ENCODE results near the gene TUNAR. TPM values are rescaled to one million over a fixed set of nuclear protein-coding genes. Genes with fewer than 3 reads are reported as not detected.

Gene TUNAR
- total RNA-seq, 1 donor = not detected

- no peak for DNase-seq (ENCODE audit: low read depth)
- TF ChIP-seq CTCF (IDR thresholded peaks at IDR 0.05; ENCODE audit: insufficient read depth, low read length) = no peak
- no peak overlapping the region for H3K4me3 ChIP-seq (ENCODE audit: low read depth, low read length)
Measured at GRCh38 chr14:95951359-95951758, 74.7 kb downstream of the TUNAR start.

GRCh38 chr14:95953111-95953724 lies 76.6 kb downstream of the TUNAR start:
- no peak overlapping the region for H3K4me3 ChIP-seq (ENCODE audit: low read depth, low read length)
- peak; percentile 4 for DNase-seq (ENCODE audit: low read depth)
- no peak for TF ChIP-seq CTCF (IDR thresholded peaks at IDR 0.05; ENCODE audit: insufficient read depth, low read length)

- no peak for DNase-seq (ENCODE audit: low read depth)
- no peak overlapping the region for H3K4me3 ChIP-seq (ENCODE audit: low read depth, low read length)
- no peak for TF ChIP-seq CTCF (IDR thresholded peaks at IDR 0.05; ENCODE audit: insufficient read depth, low read length)
Measured at GRCh38 chr14:95956601-95957460, 80.2 kb downstream of the TUNAR start.

GRCh38 chr14:95958105-95958504 lies 81.5 kb downstream of the TUNAR start:
- DNase-seq (ENCODE audit: low read depth) = no peak
- no peak for TF ChIP-seq CTCF (IDR thresholded peaks at IDR 0.05; ENCODE audit: insufficient read depth, low read length)
- H3K4me3 ChIP-seq (ENCODE audit: low read depth, low read length) = no peak overlapping the region

- no peak for DNase-seq (ENCODE audit: low read depth)
- no peak overlapping the region for H3K4me3 ChIP-seq (ENCODE audit: low read depth, low read length)
- TF ChIP-seq CTCF (IDR thresholded peaks at IDR 0.05; ENCODE audit: insufficient read depth, low read length) = no peak
Measured at GRCh38 chr14:95959317-95959716, 82.7 kb downstream of the TUNAR start.

GRCh38 chr14:95961481-95961880 lies 84.8 kb downstream of the TUNAR start:
- no peak for TF ChIP-seq CTCF (IDR thresholded peaks at IDR 0.05; ENCODE audit: insufficient read depth, low read length)
- no peak for DNase-seq (ENCODE audit: low read depth)
- H3K4me3 ChIP-seq (ENCODE audit: low read depth, low read length) = no peak overlapping the region
